CD4-positive, alpha-beta T cell treated with Interleukin-21 for 1 hour (primary cell): ENCODE measurements around the gene CFAP299.

Source experiments
- DNase-seq: peaks from one replicate; pipeline ENCODE4 v3.0.0-alpha.2; 2020

CFAP299 gene

GRCh38 chr4:80393246-80393969 lies 57.9 kb downstream of the CFAP299 start:
- DNase-seq: no peak

GRCh38 chr4:80393970-80394250 lies 58.4 kb downstream of the CFAP299 start:
- no peak for DNase-seq

GRCh38 chr4:80407246-80407645 lies 71.7 kb downstream of the CFAP299 start:
- no peak for DNase-seq

GRCh38 chr4:80409809-80410208 lies 74.3 kb downstream of the CFAP299 start:
- DNase-seq: no peak

GRCh38 chr4:80412322-80412721 lies 76.8 kb downstream of the CFAP299 start:
- no peak for DNase-seq

- no peak for DNase-seq
These were observed 77.6 kb downstream of the CFAP299 start for GRCh38 chr4:80413086-80413485.

GRCh38 chr4:80417019-80417418 lies 81.5 kb downstream of the CFAP299 start:
- DNase-seq: no peak

- DNase-seq: no peak
These were observed 84.4 kb downstream of the CFAP299 start for GRCh38 chr4:80419946-80420345.

- no peak for DNase-seq
These were observed 85.1 kb downstream of the CFAP299 start for GRCh38 chr4:80420638-80421037.

- DNase-seq: peak; percentile 51
These were observed 87.3 kb downstream of the CFAP299 start for GRCh38 chr4:80422727-80423404.

- no peak for DNase-seq
These were observed 88.2 kb downstream of the CFAP299 start for GRCh38 chr4:80423553-80424224.

- no peak for DNase-seq
These were observed 88.7 kb downstream of the CFAP299 start for GRCh38 chr4:80424225-80424581.

- no peak for DNase-seq
These were observed 89.9 kb downstream of the CFAP299 start for GRCh38 chr4:80425124-80426100.

GRCh38 chr4:80431203-80431965 lies 95.9 kb downstream of the CFAP299 start:
- no peak for DNase-seq

- DNase-seq: no peak
These were observed 98.7 kb downstream of the CFAP299 start for GRCh38 chr4:80434238-80434637.

- DNase-seq: peak; percentile 12
These were observed 102.5 kb downstream of the CFAP299 start for GRCh38 chr4:80438016-80438415.

GRCh38 chr4:80439294-80440061 lies 103.9 kb downstream of the CFAP299 start:
- peak; percentile 65 for DNase-seq

- DNase-seq: no peak
These were observed 110.7 kb downstream of the CFAP299 start for GRCh38 chr4:80446248-80446647.

GRCh38 chr4:80446664-80447063 lies 111.1 kb downstream of the CFAP299 start:
- DNase-seq: no peak

GRCh38 chr4:80447493-80447892 lies 112.0 kb downstream of the CFAP299 start:
- no peak for DNase-seq

- DNase-seq: no peak
These were observed 112.5 kb downstream of the CFAP299 start for GRCh38 chr4:80448056-80448455.

- no peak for DNase-seq
These were observed 116.5 kb downstream of the CFAP299 start for GRCh38 chr4:80452055-80452454.
